Stimulated activated CD4-positive, alpha-beta T cell treated with anti-CD3 and anti-CD28 coated beads, Interleukin-2, amount 100 ng/mL, for 48 hours (primary cell): ENCODE measurements around the gene NANS.
"Not testable (repeated sequence)": the region's sequence is repeated elsewhere in the genome, so short reads cannot be mapped to it uniquely, and the experiment has no call there.

Experiments
- DNase-seq, 2 donors: peaks; one replicate each; pipeline ENCODE4 v3.0.0-alpha.2; 2020

The NANS gene

DNA sequence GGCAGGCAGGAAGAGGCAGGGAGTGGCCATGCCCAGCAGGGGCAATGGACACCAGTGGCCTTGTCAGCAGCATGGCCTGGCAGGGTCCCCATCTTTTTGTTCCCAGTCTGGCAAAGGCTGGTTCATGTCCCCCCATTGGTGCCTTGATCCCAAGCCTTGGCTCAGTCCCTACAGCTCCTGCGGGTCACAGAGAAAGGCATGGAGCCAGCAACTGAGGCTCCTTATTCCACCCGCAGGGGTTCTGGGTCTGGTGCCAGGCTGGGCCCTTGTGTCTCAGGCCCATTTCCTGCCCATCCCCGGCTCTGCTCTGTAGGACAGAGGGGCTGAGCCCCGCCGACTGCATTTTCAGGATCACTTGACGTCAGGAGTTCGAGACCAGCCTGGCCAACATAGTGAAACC lies 48.5 kb downstream of the NANS start:
- no peak for DNase-seq

DNA sequence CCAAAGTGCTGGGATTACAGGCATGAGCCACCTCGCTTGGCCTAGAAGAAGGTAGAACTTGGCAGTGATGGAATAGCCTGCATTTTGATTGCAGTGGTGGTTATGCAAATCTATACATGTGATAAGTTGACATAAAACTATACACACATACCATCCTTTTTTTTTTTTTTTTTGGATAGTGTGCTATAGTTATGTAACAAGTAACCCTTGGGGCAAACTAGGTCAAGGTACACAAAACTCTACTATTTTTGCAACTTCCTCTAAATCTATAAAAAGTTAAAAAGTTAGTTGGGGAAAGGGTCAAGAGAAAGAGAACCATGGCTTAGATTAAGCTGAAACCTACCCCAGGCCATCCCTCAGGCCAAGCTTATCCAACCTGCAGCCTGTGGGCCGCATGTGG lies 51.4 kb downstream of the NANS start:
- DNase-seq, result no peak

DNA sequence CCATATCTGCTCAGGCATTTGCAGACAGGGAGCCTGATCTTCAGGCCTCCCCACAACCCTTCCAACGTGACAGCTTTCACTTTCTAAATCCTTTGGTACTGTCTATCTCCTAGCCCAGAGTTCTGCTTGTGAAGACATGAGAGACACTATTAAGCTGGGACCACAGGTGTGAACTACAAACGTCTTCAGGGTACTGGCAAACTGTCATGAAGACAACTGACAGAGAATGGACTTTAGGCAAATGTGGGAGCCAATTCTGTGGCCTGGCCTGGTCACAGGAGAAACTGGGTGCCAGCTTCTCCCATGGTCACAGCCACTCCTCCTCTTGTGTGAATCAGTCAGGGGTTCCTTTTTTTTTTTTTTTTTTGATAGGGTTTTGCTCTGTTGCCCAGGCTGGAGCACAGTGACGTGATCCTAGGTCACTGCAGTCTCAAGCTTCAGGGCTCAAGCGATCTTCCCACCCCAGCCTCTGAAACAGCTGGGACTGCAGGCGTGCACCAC lies 52.0 kb downstream of the NANS start:
- no peak for DNase-seq

DNA sequence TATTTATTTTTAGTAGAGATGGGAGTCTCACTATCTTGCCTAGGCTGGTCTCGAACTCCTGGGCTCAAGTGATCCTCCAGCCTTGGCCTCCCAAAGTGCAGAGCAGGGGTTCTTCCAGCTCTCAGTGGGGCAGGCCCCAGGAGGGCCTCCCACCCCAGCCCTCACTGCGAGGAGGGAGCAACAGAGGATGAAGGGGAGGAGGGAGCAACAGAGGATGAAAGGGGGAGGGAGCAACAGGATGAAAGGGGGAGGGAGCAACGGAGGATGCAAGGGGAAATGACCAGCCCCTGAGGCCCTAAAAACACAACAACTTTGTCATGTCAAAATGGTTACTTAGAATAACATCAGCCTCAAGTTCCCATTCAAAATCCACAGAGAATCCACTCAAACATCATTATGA lies 52.5 kb downstream of the NANS start:
- DNase-seq, result no peak

DNA sequence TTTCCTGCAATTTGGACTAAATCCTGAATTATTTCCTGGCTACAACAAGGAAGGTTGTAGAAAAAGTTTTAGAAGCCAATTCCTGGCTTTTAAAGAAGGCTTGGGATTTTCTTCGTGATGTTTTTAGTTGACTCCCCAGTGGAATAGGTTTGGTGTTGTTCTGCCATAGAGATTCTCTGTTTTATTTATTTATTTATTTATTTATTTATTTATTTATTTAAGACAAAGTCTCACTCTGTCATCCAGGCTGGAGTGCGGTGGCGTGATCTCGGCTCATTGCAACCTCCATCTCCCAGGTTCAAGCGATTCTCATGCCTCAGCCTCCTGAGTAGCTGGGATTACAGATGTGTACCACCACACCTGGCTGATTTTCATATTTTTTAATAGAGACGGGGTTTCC lies 60.6 kb downstream of the NANS start:
- not testable (repeated sequence) for DNase-seq

DNA sequence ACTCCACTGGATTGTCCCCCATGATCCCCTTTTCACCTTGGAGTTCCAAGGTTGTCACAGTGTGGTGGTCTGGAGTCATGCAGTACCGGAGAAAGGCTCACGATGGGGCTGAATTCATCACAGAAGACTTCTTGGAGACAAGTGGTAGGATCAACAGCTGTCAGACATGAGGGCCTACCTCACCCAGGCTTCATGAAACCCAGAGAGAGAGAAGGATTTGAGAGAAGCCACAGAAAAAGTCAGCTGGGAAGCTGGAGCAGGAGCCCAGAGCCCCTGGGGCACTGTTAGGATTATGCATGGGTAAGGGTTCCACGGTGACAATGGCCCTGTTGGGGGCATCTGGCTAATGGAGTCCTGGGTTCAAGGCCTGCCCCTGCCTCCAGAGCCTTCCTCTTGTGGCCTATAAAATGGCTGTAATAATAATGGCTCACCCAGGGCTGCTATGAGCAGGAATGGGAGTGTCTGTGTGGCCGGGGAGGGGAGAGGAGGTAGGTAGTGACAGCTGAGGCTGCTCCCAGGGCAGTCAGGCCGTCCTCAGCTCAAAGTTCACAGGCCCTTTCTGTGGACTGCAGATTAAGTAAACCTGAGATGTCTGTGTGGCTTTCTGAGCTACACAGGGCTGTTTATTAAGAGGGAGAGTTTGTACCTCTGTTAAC lies 61.6 kb downstream of the NANS start:
- DNase-seq, result peak; percentile 21

DNA sequence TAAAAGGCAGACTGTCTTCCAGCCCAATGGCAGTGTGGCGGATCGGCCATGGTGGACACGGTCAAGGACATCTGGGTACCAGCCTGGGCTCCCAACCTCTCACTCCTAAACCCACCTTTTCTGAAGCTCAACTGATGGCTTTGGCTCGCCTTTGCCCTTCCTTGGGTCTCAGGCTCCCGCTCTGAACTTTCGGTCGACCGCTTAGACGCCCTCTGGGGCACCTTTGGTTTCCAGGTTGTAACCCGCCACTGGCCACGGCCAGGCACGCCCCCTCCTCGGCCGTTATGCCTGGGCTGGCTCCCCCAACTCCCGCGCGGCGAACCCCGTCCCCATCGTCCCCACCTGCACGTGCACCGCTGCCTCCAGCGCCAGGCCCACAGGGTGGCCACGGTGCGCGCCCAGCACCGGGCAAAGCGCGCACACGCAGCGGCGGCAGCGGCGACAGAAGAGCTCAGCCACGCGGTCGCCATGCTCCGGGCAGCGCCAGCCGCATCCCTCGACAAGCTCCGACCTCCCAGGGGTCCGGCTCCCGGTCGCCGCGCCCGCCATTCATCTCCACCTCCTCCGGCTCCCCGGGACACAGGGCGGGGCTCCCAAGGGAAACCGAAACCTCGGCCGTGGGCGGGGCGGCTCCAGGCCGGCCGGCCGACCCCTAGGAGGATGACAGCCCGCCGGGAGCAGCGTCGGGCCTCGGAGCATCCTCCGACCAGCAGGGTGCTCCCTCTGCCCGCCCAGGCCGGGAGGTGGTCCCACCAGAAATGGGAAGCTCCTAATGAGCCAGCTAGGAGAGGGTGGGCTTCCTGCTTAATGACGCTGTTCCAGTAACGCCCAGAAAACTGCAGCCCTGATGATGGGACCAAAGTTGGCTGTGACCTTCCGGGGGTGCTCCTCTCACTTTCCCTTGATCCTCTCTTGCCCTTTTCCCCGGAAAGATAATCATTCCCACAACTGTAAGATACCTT lies 62.4 kb downstream of the NANS start, which contains the start of gene TRIM14:
Gene TRIM14 (minus strand): TSS at position 583 of the 962 bp plus-strand sequence. CDS start 34 bp downstream, at position 549.
- peak; percentile 51 to 57 for DNase-seq

DNA sequence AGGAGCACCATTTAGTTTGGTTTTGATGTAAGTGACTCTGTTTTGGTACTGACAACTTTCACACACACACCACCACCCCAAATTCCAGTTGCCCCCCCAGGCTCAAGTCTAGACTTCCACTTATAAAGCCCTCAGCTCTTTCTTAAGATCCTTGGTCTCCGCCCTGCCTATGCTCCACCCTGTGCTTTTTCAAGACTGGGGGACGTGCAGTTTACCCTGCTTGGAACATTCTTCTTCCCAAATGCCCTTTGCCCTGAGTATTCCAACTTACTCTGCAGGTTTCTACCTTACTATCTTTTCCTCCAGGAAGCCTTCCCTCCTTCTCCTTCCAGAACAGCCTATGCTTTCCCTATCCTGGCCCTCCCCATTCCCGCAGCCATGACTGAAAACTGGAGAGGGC lies 63.9 kb downstream of the NANS start:
- DNase-seq, result no peak

DNA sequence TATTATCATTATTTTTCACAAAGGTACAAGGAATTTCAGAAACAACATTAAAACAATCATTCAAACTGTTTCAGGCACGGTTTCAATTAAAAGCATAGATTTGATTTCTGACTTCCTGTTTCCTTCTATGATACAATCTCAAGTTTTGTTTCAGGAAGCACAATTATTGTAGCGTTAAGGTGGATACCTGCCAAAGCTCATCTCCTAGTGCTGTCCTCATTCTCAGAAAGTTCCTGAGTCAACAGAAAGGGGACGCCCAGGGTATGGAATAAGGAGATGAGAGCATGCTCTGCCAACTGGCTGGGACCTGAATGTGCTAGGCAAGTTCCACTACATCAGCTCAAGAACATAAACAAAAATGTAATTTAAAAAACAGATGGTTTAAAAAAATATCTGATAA lies 64.5 kb downstream of the NANS start:
- no peak for DNase-seq

DNA sequence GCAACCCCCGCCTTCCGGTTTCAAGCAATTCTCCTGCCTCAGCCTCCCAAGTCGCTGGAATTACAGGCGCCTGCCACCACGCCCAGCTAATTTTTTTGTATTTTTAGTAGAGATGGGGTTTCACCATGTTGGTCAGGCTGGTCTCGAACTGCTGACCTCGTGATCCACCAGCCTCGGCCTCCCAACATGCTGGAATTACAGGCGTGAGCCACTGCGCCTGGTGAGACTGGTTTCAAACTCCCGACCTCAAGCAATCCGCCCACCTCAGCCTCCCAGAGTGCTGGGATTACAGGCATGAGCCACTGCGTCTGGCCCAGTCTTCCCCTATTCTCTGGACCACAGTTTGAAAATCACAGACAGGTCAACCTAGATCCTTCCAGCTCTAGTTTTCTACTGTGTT lies 67.6 kb downstream of the NANS start:
- not testable (repeated sequence) for DNase-seq

DNA sequence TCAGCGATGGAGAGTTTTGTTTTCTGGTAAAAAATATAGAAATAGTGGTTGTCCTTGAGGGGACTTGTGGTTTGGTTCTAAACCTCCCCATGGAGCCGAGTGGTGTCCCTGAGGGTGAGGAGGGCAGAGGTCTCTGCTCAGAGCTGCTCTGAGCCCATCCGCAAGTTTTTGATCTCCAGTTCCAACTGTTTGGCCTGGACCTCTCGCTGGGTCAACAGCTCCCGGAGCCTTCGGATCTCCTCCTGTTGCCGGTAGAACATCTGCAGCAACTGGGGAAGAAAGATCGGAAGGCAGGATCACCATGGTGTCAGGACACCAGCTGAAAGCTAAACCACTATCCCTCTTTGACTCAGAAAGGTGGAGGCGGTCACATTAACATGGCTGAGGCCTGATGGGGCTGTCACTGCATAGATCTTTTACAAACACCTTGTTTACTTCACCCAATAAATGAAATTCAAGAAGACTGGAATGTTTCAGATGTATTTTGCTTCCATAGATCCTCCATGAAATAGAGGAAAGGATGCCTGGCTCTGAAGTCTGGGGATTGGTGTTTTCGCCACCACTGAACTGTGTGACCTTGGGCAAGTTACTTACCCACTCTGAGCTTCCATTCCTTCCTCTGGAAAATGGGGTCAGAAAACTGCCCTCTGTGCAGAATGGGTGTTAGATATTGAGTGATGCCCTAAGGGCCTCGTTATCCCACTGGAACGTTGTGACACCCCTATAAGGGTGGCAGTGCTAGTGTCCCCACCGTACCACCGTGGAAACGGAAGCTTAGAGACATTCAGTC lies 68.3 kb downstream of the NANS start:
- no peak for DNase-seq

DNA sequence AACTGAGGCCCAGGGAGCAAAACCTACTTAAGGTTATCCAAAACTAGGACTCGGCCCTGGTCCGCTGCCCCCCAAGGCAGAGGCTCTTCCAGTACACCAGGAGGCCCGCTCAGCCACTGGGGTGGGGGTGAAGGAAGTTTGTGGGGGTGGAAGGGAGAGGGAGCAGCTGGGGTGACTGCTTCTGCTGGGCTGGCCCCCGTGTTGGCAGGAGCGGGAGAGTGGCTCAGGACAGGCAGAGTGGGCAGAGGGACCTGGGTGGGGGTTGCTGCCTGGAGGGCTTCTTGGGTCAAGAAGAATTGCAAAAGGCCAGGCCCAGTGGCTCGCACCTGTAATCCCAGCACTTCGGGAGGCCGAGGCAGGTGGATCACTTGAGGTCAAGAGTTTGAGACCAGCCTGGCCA lies 70.7 kb downstream of the NANS start:
- DNase-seq, result no peak

DNA sequence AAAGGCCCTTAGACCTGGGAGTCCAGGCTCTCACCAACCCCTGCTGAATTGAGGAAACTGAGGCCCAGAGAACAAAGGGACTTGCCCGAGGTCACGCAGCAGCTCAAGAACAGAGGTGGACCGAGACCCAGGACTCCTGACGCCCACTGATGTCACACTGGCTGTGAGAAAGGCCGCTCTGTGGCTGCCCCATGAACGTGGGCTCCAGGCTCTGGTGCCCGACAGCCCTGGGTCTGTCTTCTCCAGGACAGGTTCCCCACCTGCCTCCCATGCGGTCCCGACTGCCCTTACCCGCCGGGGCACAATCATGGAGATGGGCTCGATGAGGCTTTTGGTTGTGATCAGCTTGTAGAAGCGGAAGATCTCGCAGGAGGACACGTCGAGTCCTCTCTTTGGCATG lies 71.8 kb downstream of the NANS start:
- no peak for DNase-seq

DNA sequence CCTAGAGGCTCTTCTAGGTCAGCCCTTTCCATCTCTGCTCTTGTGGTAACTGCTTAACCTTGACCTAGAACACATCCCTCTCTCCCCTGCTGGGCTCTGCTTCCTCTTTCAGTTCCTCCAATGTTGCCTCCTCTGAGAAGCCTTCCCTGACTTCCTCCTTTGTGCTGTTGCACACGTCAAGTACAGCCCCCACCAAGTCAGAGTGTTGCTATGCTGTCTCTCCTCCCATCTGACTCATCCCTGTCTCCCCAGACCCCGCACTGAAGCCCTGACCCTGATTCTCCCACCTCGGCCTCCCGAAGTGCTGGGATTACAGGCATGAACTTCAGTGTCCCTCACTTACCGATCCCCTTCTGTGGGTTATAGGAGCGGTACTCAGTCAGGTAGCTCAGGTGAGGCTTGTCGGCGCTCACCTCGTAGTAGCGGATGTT lies 72.9 kb downstream of the NANS start:
- no peak for DNase-seq

DNA sequence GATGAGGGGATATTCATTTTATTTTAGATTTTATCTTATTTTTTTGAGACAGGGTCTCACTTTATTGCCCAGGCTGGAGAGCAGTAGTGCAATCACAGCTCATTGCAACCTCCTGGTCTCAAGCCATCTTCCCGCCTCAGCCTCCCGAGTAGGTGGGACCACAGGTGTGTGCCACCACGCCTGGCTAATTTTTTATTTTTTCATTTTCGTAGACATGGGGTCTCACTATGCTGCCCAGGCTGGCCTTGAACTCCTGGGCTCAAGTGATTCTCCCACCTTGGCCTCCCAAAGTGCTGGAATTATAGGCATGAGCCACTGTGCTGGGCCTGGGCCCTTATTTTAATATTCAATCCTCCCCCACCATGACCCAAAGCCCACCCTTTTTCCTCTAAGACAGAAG lies 73.5 kb downstream of the NANS start:
- not testable (repeated sequence) for DNase-seq

DNA sequence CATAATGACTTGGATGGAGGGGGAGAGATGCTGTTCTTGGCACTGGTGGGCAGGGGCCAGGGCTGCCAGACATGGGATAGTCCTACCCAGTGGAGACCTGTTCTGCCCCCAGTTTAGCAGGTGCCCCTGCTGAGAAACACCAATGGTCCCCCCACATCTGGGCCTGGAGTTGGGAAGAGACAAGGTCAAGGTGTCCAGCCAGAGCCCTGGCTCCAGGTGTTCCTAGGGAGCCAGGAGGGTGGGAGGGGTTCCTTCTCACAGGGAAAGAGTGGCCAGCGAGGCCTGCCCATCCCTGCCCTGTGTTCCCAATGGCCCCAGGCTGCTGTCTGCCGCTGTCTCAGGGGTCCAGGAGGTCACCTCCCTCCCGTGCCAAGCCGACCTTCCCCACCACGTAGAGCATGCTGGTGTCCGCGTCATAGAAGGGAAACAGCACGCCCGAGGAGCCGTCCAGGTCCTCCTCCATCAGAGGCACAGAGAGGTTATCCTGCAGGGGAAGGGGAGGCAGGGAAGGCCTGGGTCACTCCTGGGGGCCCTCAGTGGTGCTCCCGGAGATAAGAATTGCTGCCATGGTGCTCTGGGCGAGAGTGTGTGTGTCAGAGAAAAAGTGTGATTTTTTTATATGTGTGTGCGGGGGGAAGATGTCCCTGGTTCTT lies 74.2 kb downstream of the NANS start:
- no peak for DNase-seq

DNA sequence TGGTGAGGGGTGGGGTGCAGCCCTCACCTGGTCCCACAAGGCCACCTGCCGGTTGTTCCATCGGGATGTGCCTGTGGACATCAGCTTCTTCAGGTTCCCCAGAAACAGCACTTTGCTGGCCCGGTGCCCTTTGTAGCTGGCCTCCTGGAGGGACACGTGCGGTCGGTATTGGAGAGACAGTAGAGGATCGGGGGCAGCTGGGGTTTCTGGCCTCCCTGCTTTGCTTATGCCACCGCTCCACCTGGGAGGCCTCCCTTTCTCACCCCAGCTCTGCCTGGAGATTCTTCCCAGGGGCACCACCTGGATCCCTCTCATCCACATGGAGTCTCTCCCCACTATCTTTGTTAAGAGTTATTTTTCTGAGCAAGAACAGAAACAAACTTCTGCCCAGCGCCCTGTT lies 75.6 kb downstream of the NANS start:
- no peak for DNase-seq
